Measurements from ENCODE around the gene CDCA3. TPM values are rescaled to one million over a fixed set of nuclear protein-coding genes. Genes with fewer than 3 reads are reported as not detected.
"Not testable (repeated sequence)": the region's sequence is repeated elsewhere in the genome, so short reads cannot be mapped to it uniquely, and the experiment has no call there.

The CDCA3 gene
- total RNA-seq, 1 experiment from 2014 or later, result 57.1 TPM

DNA sequence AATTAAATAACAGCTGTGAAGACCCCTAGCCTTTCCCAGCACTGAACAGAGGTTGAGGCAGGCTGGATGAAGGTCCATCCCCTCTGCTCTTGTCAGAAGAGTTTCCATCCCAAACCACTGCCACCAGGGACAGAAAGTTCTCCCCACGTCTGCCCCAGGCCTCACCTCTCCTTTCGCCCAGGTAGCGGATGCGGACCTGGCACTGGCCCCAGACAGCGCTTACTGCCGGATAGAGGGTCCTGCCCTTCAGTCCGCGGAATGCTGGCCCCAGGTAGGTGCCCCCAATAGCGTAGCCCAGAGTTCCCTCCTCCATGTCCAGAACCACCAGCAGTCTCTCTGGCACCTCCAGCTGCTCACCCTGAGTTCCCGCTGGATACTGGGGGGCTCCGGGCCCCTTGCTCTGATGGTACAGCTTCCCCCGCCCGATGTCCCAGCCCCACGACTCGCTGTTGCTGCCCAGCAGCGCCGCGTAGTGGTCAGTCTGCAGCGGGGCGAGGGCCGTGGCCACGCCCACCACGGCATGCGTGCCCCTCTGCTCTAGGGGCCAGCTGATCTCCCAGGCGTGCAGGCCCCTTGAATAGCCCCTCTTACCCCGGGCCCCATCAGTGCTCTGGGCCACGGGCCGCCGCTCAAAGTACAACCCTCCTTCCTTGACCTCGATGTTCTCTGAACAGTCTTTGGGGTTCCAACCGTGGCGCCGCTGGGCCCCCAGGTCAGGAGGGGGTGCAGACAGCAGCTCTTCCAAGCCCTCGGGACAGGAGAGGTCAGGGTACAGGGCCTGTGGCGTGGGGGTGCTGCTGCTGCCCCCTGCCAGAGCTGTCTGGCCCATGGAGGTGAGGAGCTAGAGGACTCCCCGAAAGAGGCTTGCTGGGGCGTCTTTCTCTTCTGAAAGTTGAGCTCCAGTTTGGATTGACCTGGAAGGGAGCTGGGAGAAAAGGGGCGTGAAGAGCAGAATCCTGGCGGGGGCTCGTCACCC lies 21.3 kb upstream of the CDCA3 start:
- H3K4me1 Mint-ChIP-seq (ENCODE audit: low read depth, unreplicated experiment), result peaks cover 43% of the 10 kb centered on the region
- BruUV-seq (replicated peaks), result TSS peak; percentile 65
- intact Hi-C loops (cut with micrococcal nuclease; ENCODE audit: unreplicated experiment), result loop anchor here (1.0 kb wide), 1 partner anchor 19 kb away; no protein-coding TSS in a partner anchor

GRCh38 chr12:6871052-6871957 lies 20.2 kb upstream of the CDCA3 start:
- H3K27me3 Mint-ChIP-seq (ENCODE audit: unreplicated experiment), result no peaks in the 10 kb centered on the region
- intact Hi-C loops (cut with micrococcal nuclease; ENCODE audit: unreplicated experiment), result no loop called here
- H3K9me3 Mint-ChIP-seq (ENCODE audit: low read depth, unreplicated experiment), result no peaks in the 10 kb centered on the region
- peak overlapping the region; percentile 89 for H3K27ac Mint-ChIP-seq (ENCODE audit: unreplicated experiment)
- BruUV-seq (replicated peaks), result no TSS peak
- DNase-seq, result peak; percentile 74
- H3K36me3 Mint-ChIP-seq (ENCODE audit: insufficient read depth, unreplicated experiment), result peaks cover 83% of the 10 kb centered on the region
- peaks cover 43% of the 10 kb centered on the region for H3K4me1 Mint-ChIP-seq (ENCODE audit: low read depth, unreplicated experiment)
- H3K4me3 Mint-ChIP-seq (ENCODE audit: low read depth, unreplicated experiment), result peak overlapping the region; percentile 99
- TF ChIP-seq CTCF (IDR thresholded peaks at IDR 0.05; ENCODE audit: unreplicated experiment), result no peak
- CTCF ChIA-PET, result interaction anchor here (0.8 to 3.1 kb wide), 9 partner anchors 10 to 93 kb away, joined by 3 to 31 read pairs (median 10); partner anchors contain the start of genes C12orf57 and RNU7-1

More for the DNA sequence above, 21.3 kb upstream of the CDCA3 start:
- Mint-ChIP-seq H3K27ac (ENCODE audit: unreplicated experiment) (peak overlapping the region; percentile 89), H3K36me3 (ENCODE audit: insufficient read depth, unreplicated experiment) (peaks cover 73% of the 10 kb centered on the region), H3K27me3 (ENCODE audit: unreplicated experiment) (no peaks in the 10 kb centered on the region), H3K9me3 (ENCODE audit: low read depth, unreplicated experiment) (no peaks in the 10 kb centered on the region), H3K4me3 (ENCODE audit: low read depth, unreplicated experiment) (peak overlapping the region; percentile 99)
- DNase-seq, result peak; percentile 91
- peak; percentile 85 for TF ChIP-seq CTCF (IDR thresholded peaks at IDR 0.05; ENCODE audit: unreplicated experiment)
- CTCF ChIA-PET, result interaction anchor here (0.8 to 3.1 kb wide), 14 partner anchors 9 to 92 kb away, joined by 3 to 31 read pairs (median 8); partner anchors contain the start of genes C12orf57, CDCA3, LRRC23 and RNU7-1

GRCh38 chr12:6870304-6870703 lies 19.2 kb upstream of the CDCA3 start:
- peak overlapping the region; percentile 89 for H3K27ac Mint-ChIP-seq (ENCODE audit: unreplicated experiment)
- BruUV-seq (replicated peaks), result TSS peak; percentile 53
- H3K9me3 Mint-ChIP-seq (ENCODE audit: low read depth, unreplicated experiment); intact Hi-C loops (cut with micrococcal nuclease; ENCODE audit: unreplicated experiment); H3K27me3 Mint-ChIP-seq (ENCODE audit: unreplicated experiment); DNase-seq: not testable (repeated sequence)
- peaks cover 43% of the 10 kb centered on the region for H3K4me1 Mint-ChIP-seq (ENCODE audit: low read depth, unreplicated experiment)
- H3K36me3 Mint-ChIP-seq (ENCODE audit: insufficient read depth, unreplicated experiment), result peaks cover 87% of the 10 kb centered on the region
- H3K4me3 Mint-ChIP-seq (ENCODE audit: low read depth, unreplicated experiment), result peak overlapping the region; percentile 88
- CTCF ChIA-PET, result interaction anchor here (1.7 to 3.1 kb wide), 3 partner anchors 21 to 55 kb away, joined by 22 to 31 read pairs (median 24); no protein-coding TSS in a partner anchor

DNA sequence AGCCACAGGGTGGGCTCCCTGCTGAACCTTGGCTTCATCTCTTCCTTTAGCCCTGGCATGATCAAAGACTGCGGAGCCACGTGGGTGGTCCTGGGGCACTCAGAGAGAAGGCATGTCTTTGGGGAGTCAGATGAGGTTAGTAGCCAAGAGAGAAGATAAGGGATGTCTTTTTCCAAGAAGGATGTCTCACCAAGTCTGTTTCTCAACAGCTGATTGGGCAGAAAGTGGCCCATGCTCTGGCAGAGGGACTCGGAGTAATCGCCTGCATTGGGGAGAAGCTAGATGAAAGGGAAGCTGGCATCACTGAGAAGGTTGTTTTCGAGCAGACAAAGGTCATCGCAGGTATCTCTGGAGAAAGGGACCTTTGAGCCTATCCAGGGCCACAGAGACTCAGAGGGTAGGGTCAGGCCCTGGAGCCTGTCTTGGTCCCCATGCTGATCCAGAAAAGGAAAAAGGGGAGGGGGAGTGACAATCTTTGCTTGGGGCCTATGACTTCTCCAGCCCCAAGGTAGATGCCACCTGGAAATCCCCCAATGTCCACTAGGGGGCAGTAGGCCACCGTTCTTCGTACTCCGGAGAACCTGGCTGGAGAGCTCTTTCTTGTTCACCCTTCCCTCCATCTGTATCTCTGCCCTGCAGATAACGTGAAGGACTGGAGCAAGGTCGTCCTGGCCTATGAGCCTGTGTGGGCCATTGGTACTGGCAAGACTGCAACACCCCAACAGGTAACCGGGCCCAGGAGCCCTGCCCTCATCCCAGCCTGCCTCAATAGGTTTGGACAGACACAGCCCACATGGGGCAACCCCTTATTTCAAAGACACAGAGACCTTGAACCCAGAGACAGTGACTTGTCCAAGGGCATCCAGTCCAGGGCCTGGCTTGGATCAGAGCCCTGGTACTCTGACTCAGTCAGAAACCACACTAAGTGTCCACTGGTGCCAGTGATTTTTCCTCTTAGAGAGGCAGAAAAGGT lies 18.2 kb upstream of the CDCA3 start:
- DNase-seq, result peak; percentile 91
- CTCF ChIA-PET, result interaction anchor here (0.6 to 2.0 kb wide), 13 partner anchors 11 to 180 kb away, joined by 3 to 24 read pairs (median 9); partner anchors contain the start of genes C12orf57, CDCA3, ENO2 and RNU7-1
- no peaks in the 10 kb centered on the region for H3K9me3 Mint-ChIP-seq (ENCODE audit: low read depth, unreplicated experiment)
- no TSS peak for BruUV-seq (replicated peaks)
- H3K27ac Mint-ChIP-seq (ENCODE audit: unreplicated experiment), result peak overlapping the region; percentile 91
- H3K4me1 Mint-ChIP-seq (ENCODE audit: low read depth, unreplicated experiment), result peaks cover 43% of the 10 kb centered on the region
- peak; percentile 92 for TF ChIP-seq CTCF (IDR thresholded peaks at IDR 0.05; ENCODE audit: unreplicated experiment)
- H3K36me3 Mint-ChIP-seq (ENCODE audit: insufficient read depth, unreplicated experiment), result peaks cover 87% of the 10 kb centered on the region
- intact Hi-C loops (cut with micrococcal nuclease; ENCODE audit: unreplicated experiment), result loop anchor here (5.0 kb wide), 2 partner anchors 58 to 73 kb away; partner anchors contain the start of genes ATN1, C12orf57 and RNU7-1
- H3K27me3 Mint-ChIP-seq (ENCODE audit: unreplicated experiment), result no peaks in the 10 kb centered on the region
- H3K4me3 Mint-ChIP-seq (ENCODE audit: low read depth, unreplicated experiment), result peak overlapping the region; percentile 88
